Sigmoid colon (tissue), 7 donors: ENCODE results near the gene ADCY4. TPM values are rescaled to one million over a fixed set of nuclear protein-coding genes. Genes with fewer than 3 reads are reported as not detected.

ENCODE experiments used
- DNase-seq: peaks from one replicate; pipeline ENCODE4 v3.0.0-alpha.2; 2019
- H3K27ac ChIP-seq, 4 donors: fragments of 200-600 bp; sonication (generic); one replicate each; pipeline ENCODE4 v1.5.1; 2016 to 2019; ENCODE audit warnings: mild to moderate bottlenecking in 1 of 4
- H3K27me3 ChIP-seq, 3 donors: fragments of 200-600 bp; sonication (generic); one replicate each; pipeline ENCODE4 v1.5.1; 2019; ENCODE audit warnings: mild to moderate bottlenecking in 1 of 3
- H3K36me3 ChIP-seq, 4 donors: fragments of 200-600 bp; sonication (generic); one replicate each; pipeline ENCODE4 v1.5.1; 2016 to 2019
- H3K4me1 ChIP-seq, 4 donors: fragments of 200-600 bp; sonication (generic); one replicate each; pipeline ENCODE4 v1.5.1; 2017 to 2019
- H3K4me3 ChIP-seq, 4 donors: fragments of 200-600 bp; sonication (generic); one replicate each; pipeline ENCODE4 v1.5.1; 2017 to 2019; ENCODE audit warnings: mild to moderate bottlenecking in 2 of 4, moderate library complexity in 1 of 4
- H3K9me3 ChIP-seq, 4 donors: fragments of 200-600 bp in 3 of 4; sonication (generic) in 3 of 4; one replicate each; pipeline versions ENCODE4 v1.5.1 to v1.6.1; 2013 to 2019
- CTCF ChIP-seq, 4 experiments: fragments of 450-650 bp in 3 of 4; fragments of 200-600 bp in 1 of 4; IDR thresholded peaks; one replicate each; pipeline ENCODE4 v1.5.1; 2016 to 2019; ENCODE audit warnings: antibody characterized with exemption in 4 of 4, mild to moderate bottlenecking in 3 of 4, moderate library complexity in 2 of 4
- EP300 ChIP-seq, 4 donors: sonication (generic); formaldehyde crosslinking; IDR thresholded peaks; one replicate each; pipeline ENCODE4 v1.6.1; 2017; ENCODE audit warnings: antibody characterized with exemption in 4 of 4
- POLR2A ChIP-seq, 2 donors: fragments of 450-650 bp; IDR thresholded peaks; one replicate each; pipeline ENCODE4 v1.6.1; 2016; ENCODE audit warnings: antibody characterized with exemption in 2 of 2, mild to moderate bottlenecking in 2 of 2, moderate library complexity in 2 of 2
- POLR2AphosphoS5 ChIP-seq, 4 donors: sonication (generic); formaldehyde crosslinking; IDR thresholded peaks; one replicate each; pipeline ENCODE4 v1.6.1; 2017; ENCODE audit warnings: antibody characterized with exemption in 4 of 4
- WGBS, 2 donors: extraction: QIAGEN DNeasy Blood & Tissue Kit; methylation state at CpG; one replicate each; pipeline ENCODE4 v1.1.7; 2013; 5-methylcytosine and 5-hydroxymethylcytosine counted together
- intact Hi-C: fragments of 100-400 bp; cut with DNase I; formaldehyde crosslinking; loops from one replicate; pipeline ENCODE4 v1.15.1; 2023
- polyA plus RNA-seq, 3 donors: library from polyadenylated mRNA; stranded (reverse); fragments of 200-250 nt; gene quantifications; one replicate each; pipeline ENCODE4 v1.2.3, GENCODE V29; 2013
- total RNA-seq, 4 donors: library from RNA; depleted of rRNA; stranded (reverse); fragments of >200 nt; gene quantifications; one replicate each; pipeline ENCODE4 v1.1.0, GENCODE V29; 2016
- donor health status: healthy with polysubstance abuse.
- donor health status: Bipolar disorder and iron deficiency.
- donor health status: healthy.

The ADCY4 gene
- total and polyA plus RNA-seq, 7 donors = 1.4 to 36.0 (median 12.1) TPM

- intact Hi-C loops = loop anchor here (5.0 kb wide), 1 partner anchor 227 kb away; the partner anchor contains the start of gene EMC9
- Histone ChIP-seq H3K9me3 (no peaks in the 10 kb centered on the region), H3K36me3 (peaks cover 15 to 48% (median 16%) of the 10 kb centered on the region in 4 donors), H3K4me3 (peak overlapping the region in 3 of 4 donors; percentile 69 to 90 (median 88)), H3K27me3 (no peaks in the 10 kb centered on the region), H3K27ac (peak overlapping the region; percentile 91 to 99 (median 98)), H3K4me1 (peaks cover 0 to 64% (median 41%) of the 10 kb centered on the region in 4 donors)
- no peak for DNase-seq
- WGBS, 2 donors = 88 to 92% methylated on average over 20 of the region's 20 CpGs
- no peak for TF ChIP-seq EP300 (IDR thresholded peaks at IDR 0.05)
These were observed 34.6 kb upstream of the ADCY4 start for GRCh38 chr14:24369463-24369862.

DNA sequence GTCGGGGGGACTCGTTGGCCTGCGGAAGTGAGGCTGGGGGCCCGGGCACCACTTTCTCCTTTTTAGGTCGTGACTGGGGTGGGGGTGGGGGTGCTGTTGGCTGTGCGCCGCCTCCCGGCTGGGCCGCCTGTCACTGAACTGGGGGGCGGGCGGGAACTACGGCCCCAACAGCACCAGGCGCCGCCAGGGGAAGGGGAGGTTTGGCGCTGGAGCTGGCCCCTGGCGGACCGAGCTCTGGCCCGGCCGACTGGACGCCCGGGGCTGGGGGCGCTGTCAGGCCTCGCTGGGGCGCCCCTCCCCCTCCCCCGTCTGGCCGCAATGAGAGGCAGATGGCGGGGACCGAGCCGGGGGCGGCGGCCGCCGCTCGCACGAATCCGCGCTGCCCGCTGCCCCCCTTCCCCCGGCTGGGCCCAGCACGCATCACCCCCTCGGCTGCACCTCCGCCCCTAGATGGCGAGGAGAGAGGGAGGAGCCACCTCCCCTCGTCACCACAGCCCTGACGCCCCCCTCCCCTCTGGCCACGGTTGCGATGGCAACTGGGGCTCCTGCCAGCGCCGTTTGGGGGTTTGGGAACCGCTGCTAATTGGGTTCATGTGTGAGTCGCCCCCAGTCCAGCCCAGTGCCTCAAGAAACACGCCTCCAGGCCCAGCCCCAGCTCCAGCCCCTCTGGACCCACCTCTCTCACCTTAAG is 33.8 kb upstream of the ADCY4 start:
- 3 to 5% methylated on average over 52 of the region's 52 CpGs for WGBS, 2 donors
- peak overlapping the region; percentile 69 to 90 (median 80) for H3K4me3 ChIP-seq
- no peaks in the 10 kb centered on the region for H3K27me3 ChIP-seq
- H3K4me1 ChIP-seq = peaks cover 0 to 64% (median 41%) of the 10 kb centered on the region in 4 donors
- no peak for TF ChIP-seq EP300 (IDR thresholded peaks at IDR 0.05)
- TF ChIP-seq POLR2AphosphoS5 (IDR thresholded peaks at IDR 0.05) = peak; percentile 12 to 71 (median 39)
- intact Hi-C loops = loop anchor here (1.0 to 5.0 kb wide), 2 partner anchors 33 to 226 kb away; partner anchors contain the start of gene EMC9
- H3K9me3 ChIP-seq = no peaks in the 10 kb centered on the region
- peak overlapping the region; percentile 91 to 99 (median 98) for H3K27ac ChIP-seq
- H3K36me3 ChIP-seq = peaks cover 8 to 40% (median 9%) of the 10 kb centered on the region in 4 donors
- peak; percentile 89 for DNase-seq

- intact Hi-C loops = loop anchor here (1.0 to 5.0 kb wide), 2 partner anchors 33 to 226 kb away; partner anchors contain the start of gene EMC9
- peak overlapping the region; percentile 91 to 99 (median 98) for H3K27ac ChIP-seq
- peaks cover 0 to 64% (median 41%) of the 10 kb centered on the region in 4 donors for H3K4me1 ChIP-seq
- 1% methylated on average over 15 of the region's 15 CpGs for WGBS, 2 donors
- no peaks in the 10 kb centered on the region for H3K9me3 ChIP-seq
- peaks cover 3 to 35% (median 4%) of the 10 kb centered on the region in 4 donors for H3K36me3 ChIP-seq
- no peaks in the 10 kb centered on the region for H3K27me3 ChIP-seq
- TF ChIP-seq POLR2AphosphoS5 (IDR thresholded peaks at IDR 0.05) (no peak), POLR2A (IDR thresholded peaks at IDR 0.05) (no peak), EP300 (IDR thresholded peaks at IDR 0.05) (no peak), CTCF (IDR thresholded peaks at IDR 0.05) (no peak)
- H3K4me3 ChIP-seq = peak overlapping the region; percentile 69 to 90 (median 80)
- DNase-seq = no peak
These were observed 33.3 kb upstream of the ADCY4 start for GRCh38 chr14:24368212-24368561.

GRCh38 chr14:24367514-24368211 is 32.8 kb upstream of the ADCY4 start, which contains the start of gene NFATC4:
Gene NFATC4 (plus strand): TSS chr14:24368184. CDS start chr14:24368341, 157 bp downstream.
- Histone ChIP-seq H3K36me3 (peaks cover 0 to 30% (median 0%) of the 10 kb centered on the region in 4 donors), H3K9me3 (no peaks in the 10 kb centered on the region), H3K4me1 (peaks cover 0 to 59% (median 40%) of the 10 kb centered on the region in 4 donors), H3K4me3 (peak within 1 kb of the TSS; percentile 69 to 90 (median 80)), H3K27me3 (no peaks in the 10 kb centered on the region), H3K27ac (peak within 1 kb of the TSS; percentile 91 to 99 (median 98))
- intact Hi-C loops = loop anchor here (1.0 to 5.0 kb wide), 4 partner anchors 34 to 225 kb away; partner anchors contain the start of genes EMC9, SDR39U1 and TINF2
- peak in 1 of 4 donors; percentile 23 for TF ChIP-seq POLR2AphosphoS5 (IDR thresholded peaks at IDR 0.05)
- TF ChIP-seq EP300 (IDR thresholded peaks at IDR 0.05) = no peak
- DNase-seq = peak; percentile 95
- 3 to 8% methylated on average over 21 of the region's 21 CpGs for WGBS, 2 donors

DNA sequence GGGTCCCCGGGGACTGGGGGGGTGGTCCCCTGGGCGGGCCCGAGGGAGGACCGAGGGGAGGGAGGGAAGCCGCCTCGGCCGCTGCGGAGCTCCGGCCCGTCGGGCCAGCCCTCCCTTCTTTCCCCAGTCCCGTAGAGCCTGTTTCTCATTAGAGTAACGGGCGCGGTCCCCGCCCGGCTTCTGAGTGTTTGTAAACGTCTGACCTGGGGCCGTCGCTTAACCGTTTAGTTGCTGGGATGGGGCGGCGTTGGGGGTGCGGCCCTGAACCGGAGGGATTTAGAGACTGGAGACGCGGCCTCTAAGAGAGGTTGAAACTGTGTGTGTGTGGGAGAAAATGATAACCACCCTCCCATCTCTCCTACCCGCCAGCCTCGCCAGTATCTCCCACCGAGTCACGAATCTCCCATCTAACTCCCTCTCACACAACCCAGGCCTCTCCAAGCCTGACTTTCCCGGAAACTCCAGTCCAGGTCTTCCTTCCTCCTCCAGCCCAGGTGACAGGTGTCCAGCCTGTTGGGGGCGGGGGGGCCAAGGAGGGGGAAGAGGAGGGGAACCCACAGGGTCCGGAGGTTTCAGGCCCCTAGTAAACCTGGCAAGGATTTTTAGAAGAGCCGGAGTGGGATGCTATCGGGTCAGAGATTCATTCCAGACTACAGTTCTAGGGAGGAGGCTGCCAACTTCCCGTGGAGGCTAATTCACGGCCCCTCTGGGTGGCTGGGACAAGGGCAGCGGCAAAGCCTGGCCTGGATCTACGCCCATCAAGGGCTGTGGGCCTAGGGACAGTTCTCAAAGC is 32.0 kb upstream of the ADCY4 start:
- H3K27me3 ChIP-seq = no peaks in the 10 kb centered on the region
- peak overlapping the region; percentile 69 to 90 (median 80) for H3K4me3 ChIP-seq
- H3K4me1 ChIP-seq = peaks cover 0 to 52% (median 37%) of the 10 kb centered on the region in 4 donors
- TF ChIP-seq CTCF (IDR thresholded peaks at IDR 0.05) (no peak), POLR2A (IDR thresholded peaks at IDR 0.05) (peak; percentile 56 to 66), POLR2AphosphoS5 (IDR thresholded peaks at IDR 0.05) (peak; percentile 52 to 80 (median 64)), EP300 (IDR thresholded peaks at IDR 0.05) (peak in 1 of 4 donors; percentile 46)
- intact Hi-C loops = loop anchor here (1.0 to 5.0 kb wide), 4 partner anchors 64 to 225 kb away; partner anchors contain the start of genes EMC9, SDR39U1 and TINF2
- H3K36me3 ChIP-seq = peaks cover 0 to 22% (median 0%) of the 10 kb centered on the region in 4 donors
- peak; percentile 96 for DNase-seq
- H3K9me3 ChIP-seq = no peaks in the 10 kb centered on the region
- H3K27ac ChIP-seq = peak overlapping the region; percentile 91 to 99 (median 98)
- WGBS, 2 donors = 1 to 2% methylated on average over 40 of the region's 40 CpGs
